Neural cell (in vitro differentiated cells): ENCODE measurements around the gene GDAP2. TPM values are rescaled to one million over a fixed set of nuclear protein-coding genes. Genes with fewer than 3 reads are reported as not detected.

Source experiments
- H2AFZ ChIP-seq: fragments of 200-600, 300-800 bp; sonication (generic), shearing (Covaris generic); 2 replicates; pipeline ENCODE4 v1.6.0; 2014; ENCODE audit warnings: low read depth, mild to moderate bottlenecking, antibody characterized with exemption, low read length, moderate library complexity
- H3F3A ChIP-seq: fragments of 200-600 bp; shearing (Covaris generic); 2 replicates; pipeline ENCODE4 v1.6.1; 2016; ENCODE audit warnings: mild to moderate bottlenecking, moderate library complexity, mixed read lengths, antibody characterized with exemption, low read length; ENCODE audit not compliant: insufficient read depth, poor library complexity, severe bottlenecking
- H3K27ac ChIP-seq: fragments of 200-600, 300-800 bp; sonication (generic), shearing (Covaris generic); 2 replicates; pipeline ENCODE4 v1.5.1; 2014; ENCODE audit warnings: mild to moderate bottlenecking, low read length, moderate library complexity
- H3K27me3 ChIP-seq: fragments of 300-800, 200-600 bp; sonication (generic), shearing (Covaris generic); 2 replicates; pipeline ENCODE4 v1.6.0; 2014; ENCODE audit warnings: mild to moderate bottlenecking, low read depth, low read length, moderate library complexity; ENCODE audit not compliant: insufficient read depth
- H3K36me3 ChIP-seq: fragments of 300-800, 200-600 bp; sonication (generic), shearing (Covaris generic); 2 replicates; pipeline ENCODE4 v1.5.1; 2014; ENCODE audit warnings: mild to moderate bottlenecking, antibody characterized with exemption, low read length, moderate library complexity; ENCODE audit not compliant: insufficient read depth
- H3K4me2 ChIP-seq: fragments of 300-800, 200-600 bp; sonication (generic), shearing (Covaris generic); 2 replicates; pipeline ENCODE4 v1.6.0; 2014; ENCODE audit warnings: mild to moderate bottlenecking, low read length
- H3K4me3 ChIP-seq: fragments of 300-800, 200-600 bp; sonication (generic), shearing (Covaris generic); 2 replicates; pipeline ENCODE4 v1.5.1; 2014; ENCODE audit warnings: mild to moderate bottlenecking, low read length, moderate library complexity
- H3K79me2 ChIP-seq: fragments of 200-600 bp; shearing (Covaris generic); replicated peaks from 2 replicates; pipeline ENCODE4 v1.6.0; 2014; ENCODE audit warnings: mild to moderate bottlenecking, low read length, moderate library complexity; ENCODE audit not compliant: insufficient read depth
- H3K9ac ChIP-seq: fragments of 300-800, 200-600 bp; sonication (generic), shearing (Covaris generic); 2 replicates; pipeline ENCODE4 v1.6.1; 2016; ENCODE audit warnings: mild to moderate bottlenecking, low read length, mixed read lengths
- H3K9me2 ChIP-seq: fragments of 200-600 bp; shearing (Covaris generic); 2 replicates; pipeline ENCODE4 v1.6.1; 2016; ENCODE audit warnings: mild to moderate bottlenecking, low read length, mixed read lengths; ENCODE audit not compliant: insufficient read depth
- H3K9me3 ChIP-seq: fragments of 200-600, 300-800 bp; sonication (generic), shearing (Covaris generic); 2 replicates; pipeline ENCODE4 v1.6.1; 2016; ENCODE audit warnings: mild to moderate bottlenecking, mixed run types, low read length, moderate library complexity, mixed read lengths
- H4K20me1 ChIP-seq: fragments of 200-600 bp; shearing (Covaris generic); 2 replicates; pipeline ENCODE4 v1.6.1; 2016; ENCODE audit warnings: mild to moderate bottlenecking, mixed run types; ENCODE audit not compliant: insufficient read depth
- EP300 ChIP-seq: fragments of 450-650 bp; conservative IDR thresholded peaks from 2 replicates; pipeline ENCODE4 v1.6.1; 2014; ENCODE audit warnings: antibody characterized with exemption, mild to moderate bottlenecking, moderate library complexity; ENCODE audit not compliant: poor library complexity, severe bottlenecking
- EZH2 ChIP-seq: fragments of 200-600, 300-800 bp; shearing (Covaris generic), sonication (generic); IDR thresholded peaks from 2 replicates; pipeline ENCODE4 v1.6.1; 2014; ENCODE audit warnings: antibody characterized with exemption, low read length, borderline replicate concordance, mild to moderate bottlenecking; ENCODE audit not compliant: insufficient read depth, poor library complexity, severe bottlenecking
- MXI1 ChIP-seq: fragments of 450-650 bp; conservative IDR thresholded peaks from 2 replicates; pipeline ENCODE4 v1.6.1; 2014; ENCODE audit warnings: antibody characterized with exemption, mild to moderate bottlenecking; ENCODE audit not compliant: poor library complexity, severe bottlenecking
- POLR2AphosphoS5 ChIP-seq: IDR thresholded peaks from 2 replicates; pipeline ENCODE4 v1.6.1; 2012
- RAD21 ChIP-seq: fragments of 450-650 bp; conservative IDR thresholded peaks from 2 replicates; pipeline ENCODE4 v1.6.1; 2014; ENCODE audit warnings: antibody characterized with exemption, mild to moderate bottlenecking, moderate library complexity
- SMC3 ChIP-seq: fragments of 450-650 bp; conservative IDR thresholded peaks from 2 replicates; pipeline ENCODE4 v1.6.1; 2014; ENCODE audit warnings: antibody characterized with exemption, mild to moderate bottlenecking, moderate library complexity; ENCODE audit not compliant: poor library complexity
- TAF1 ChIP-seq: IDR thresholded peaks from 2 replicates; pipeline ENCODE4 v1.6.1; 2012; ENCODE audit warnings: low read depth
- polyA plus RNA-seq: library from polyadenylated mRNA; depleted of rRNA; stranded (reverse); fragments of >200 nt; gene quantifications from 2 replicates; pipeline ENCODE4 v1.2.3, GENCODE V29; 2014
- TF ChIP-seq, protein P1 (sequence below): IDR thresholded peaks from 2 replicates; pipeline ENCODE4 v1.6.1; 2012; ENCODE audit warnings: borderline replicate concordance
- TF ChIP-seq, protein P2 (sequence below): fragments of 450-650 bp; IDR thresholded peaks from 2 replicates; pipeline ENCODE4 v1.5.1; 2014; ENCODE audit warnings: antibody characterized with exemption, mild to moderate bottlenecking, moderate library complexity; ENCODE audit not compliant: poor library complexity, severe bottlenecking

Gene GDAP2
- polyA plus RNA-seq, 1 donor from 2014 or later, result 6.8 TPM

DNA sequence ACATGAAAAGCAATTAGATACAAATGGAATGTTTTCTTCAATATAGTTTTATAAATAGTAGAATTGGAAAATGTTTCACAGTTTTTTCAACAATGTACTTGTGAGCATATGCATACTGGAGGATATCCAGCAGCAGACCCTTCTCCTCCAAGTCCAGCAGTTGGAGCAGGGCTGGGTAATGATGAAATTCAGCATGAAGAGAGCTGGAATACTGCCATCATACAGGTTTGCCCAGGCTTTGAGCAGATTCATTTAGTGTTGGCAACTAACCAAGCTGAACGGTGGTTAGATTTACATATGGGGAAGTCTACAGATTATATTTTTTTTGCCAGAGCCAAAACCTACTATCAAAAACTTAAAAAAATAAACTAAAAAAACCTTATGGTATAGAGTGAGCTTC lies 38.5 kb upstream of the GDAP2 start:
- no peak overlapping the region for H3K27ac ChIP-seq
- H3K9ac ChIP-seq, result no peak overlapping the region
- H3K4me3 ChIP-seq, result no peak overlapping the region
- H4K20me1 ChIP-seq, result no peaks in the 10 kb centered on the region
- H3K79me2 ChIP-seq, result no peaks in the 10 kb centered on the region
- TF ChIP-seq EP300 (no peak), MXI1 (no peak), TAF1 (no peak), EZH2 (no peak), RAD21 (no peak), SMC3 (no peak), POLR2AphosphoS5 (no peak)
- TF ChIP-seq, protein P1, sequence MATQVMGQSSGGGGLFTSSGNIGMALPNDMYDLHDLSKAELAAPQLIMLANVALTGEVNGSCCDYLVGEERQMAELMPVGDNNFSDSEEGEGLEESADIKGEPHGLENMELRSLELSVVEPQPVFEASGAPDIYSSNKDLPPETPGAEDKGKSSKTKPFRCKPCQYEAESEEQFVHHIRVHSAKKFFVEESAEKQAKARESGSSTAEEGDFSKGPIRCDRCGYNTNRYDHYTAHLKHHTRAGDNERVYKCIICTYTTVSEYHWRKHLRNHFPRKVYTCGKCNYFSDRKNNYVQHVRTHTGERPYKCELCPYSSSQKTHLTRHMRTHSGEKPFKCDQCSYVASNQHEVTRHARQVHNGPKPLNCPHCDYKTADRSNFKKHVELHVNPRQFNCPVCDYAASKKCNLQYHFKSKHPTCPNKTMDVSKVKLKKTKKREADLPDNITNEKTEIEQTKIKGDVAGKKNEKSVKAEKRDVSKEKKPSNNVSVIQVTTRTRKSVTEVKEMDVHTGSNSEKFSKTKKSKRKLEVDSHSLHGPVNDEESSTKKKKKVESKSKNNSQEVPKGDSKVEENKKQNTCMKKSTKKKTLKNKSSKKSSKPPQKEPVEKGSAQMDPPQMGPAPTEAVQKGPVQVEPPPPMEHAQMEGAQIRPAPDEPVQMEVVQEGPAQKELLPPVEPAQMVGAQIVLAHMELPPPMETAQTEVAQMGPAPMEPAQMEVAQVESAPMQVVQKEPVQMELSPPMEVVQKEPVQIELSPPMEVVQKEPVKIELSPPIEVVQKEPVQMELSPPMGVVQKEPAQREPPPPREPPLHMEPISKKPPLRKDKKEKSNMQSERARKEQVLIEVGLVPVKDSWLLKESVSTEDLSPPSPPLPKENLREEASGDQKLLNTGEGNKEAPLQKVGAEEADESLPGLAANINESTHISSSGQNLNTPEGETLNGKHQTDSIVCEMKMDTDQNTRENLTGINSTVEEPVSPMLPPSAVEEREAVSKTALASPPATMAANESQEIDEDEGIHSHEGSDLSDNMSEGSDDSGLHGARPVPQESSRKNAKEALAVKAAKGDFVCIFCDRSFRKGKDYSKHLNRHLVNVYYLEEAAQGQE, result no peak
- TF ChIP-seq, protein P2, sequence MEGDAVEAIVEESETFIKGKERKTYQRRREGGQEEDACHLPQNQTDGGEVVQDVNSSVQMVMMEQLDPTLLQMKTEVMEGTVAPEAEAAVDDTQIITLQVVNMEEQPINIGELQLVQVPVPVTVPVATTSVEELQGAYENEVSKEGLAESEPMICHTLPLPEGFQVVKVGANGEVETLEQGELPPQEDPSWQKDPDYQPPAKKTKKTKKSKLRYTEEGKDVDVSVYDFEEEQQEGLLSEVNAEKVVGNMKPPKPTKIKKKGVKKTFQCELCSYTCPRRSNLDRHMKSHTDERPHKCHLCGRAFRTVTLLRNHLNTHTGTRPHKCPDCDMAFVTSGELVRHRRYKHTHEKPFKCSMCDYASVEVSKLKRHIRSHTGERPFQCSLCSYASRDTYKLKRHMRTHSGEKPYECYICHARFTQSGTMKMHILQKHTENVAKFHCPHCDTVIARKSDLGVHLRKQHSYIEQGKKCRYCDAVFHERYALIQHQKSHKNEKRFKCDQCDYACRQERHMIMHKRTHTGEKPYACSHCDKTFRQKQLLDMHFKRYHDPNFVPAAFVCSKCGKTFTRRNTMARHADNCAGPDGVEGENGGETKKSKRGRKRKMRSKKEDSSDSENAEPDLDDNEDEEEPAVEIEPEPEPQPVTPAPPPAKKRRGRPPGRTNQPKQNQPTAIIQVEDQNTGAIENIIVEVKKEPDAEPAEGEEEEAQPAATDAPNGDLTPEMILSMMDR, result no peak
- H3K4me2 ChIP-seq, result no peak overlapping the region
- H2AFZ ChIP-seq, result no peak overlapping the region
- no peaks in the 10 kb centered on the region for H3K9me2 ChIP-seq
- H3F3A ChIP-seq, result no peaks in the 10 kb centered on the region
- H3K9me3 ChIP-seq, result no peaks in the 10 kb centered on the region
- H3K27me3 ChIP-seq, result no peaks in the 10 kb centered on the region
- no peaks in the 10 kb centered on the region for H3K36me3 ChIP-seq

DNA sequence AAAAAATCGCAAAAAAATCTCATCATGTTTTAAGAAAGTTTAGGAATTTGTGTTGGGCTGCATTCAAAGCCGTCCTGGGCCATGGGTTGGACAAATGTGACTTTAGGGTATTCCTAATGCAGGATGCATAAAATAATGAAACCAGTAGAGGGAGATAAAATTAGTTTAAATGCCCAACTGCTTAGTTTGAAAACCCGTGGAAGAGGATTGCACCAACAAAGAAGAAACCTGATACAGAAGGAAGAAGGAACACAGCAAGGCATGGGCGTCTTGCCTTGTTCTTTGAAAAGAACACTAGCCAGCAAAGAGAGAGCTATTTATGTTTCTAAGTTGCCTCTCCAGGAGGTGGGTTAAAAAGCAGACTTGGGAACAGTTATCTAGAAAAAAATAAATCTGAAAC lies 38.1 kb upstream of the GDAP2 start:
- Histone ChIP-seq H3F3A (no peaks in the 10 kb centered on the region), H3K4me2 (no peak overlapping the region), H3K9ac (no peak overlapping the region), H3K4me3 (no peak overlapping the region), H3K9me2 (no peaks in the 10 kb centered on the region), H3K9me3 (no peaks in the 10 kb centered on the region), H3K36me3 (no peaks in the 10 kb centered on the region), H4K20me1 (no peaks in the 10 kb centered on the region), H3K27ac (no peak overlapping the region), H3K79me2 (no peaks in the 10 kb centered on the region), H2AFZ (no peak overlapping the region), H3K27me3 (no peaks in the 10 kb centered on the region)
- TF ChIP-seq MXI1, result no peak
